HUES48 (cell line): Measurements from ENCODE around the gene SYT5.
A peak's percentile ranks its signal among the peaks of the same experiment; 100 is the strongest.

Experiments
- H3K27ac ChIP-seq: one replicate; pipeline ENCODE4 v1.7.0; 2013; ENCODE audit warnings: low read depth, low read length, inconsistent platforms
- H3K27me3 ChIP-seq: 2 replicates; pipeline ENCODE4 v1.6.1; 2013; ENCODE audit warnings: mild to moderate bottlenecking, low read length; ENCODE audit not compliant: control insufficient read depth, insufficient read depth
- H3K36me3 ChIP-seq: 2 replicates; pipeline ENCODE4 v1.6.1; 2013; ENCODE audit warnings: low read length; ENCODE audit not compliant: control insufficient read depth, insufficient read depth
- H3K4me1 ChIP-seq: 2 replicates; pipeline ENCODE4 v1.6.1; 2013; ENCODE audit warnings: mild to moderate bottlenecking, low read length; ENCODE audit not compliant: control insufficient read depth, insufficient read depth
- H3K4me3 ChIP-seq: 2 replicates; pipeline ENCODE4 v1.5.1; 2013; ENCODE audit warnings: mild to moderate bottlenecking, low read depth, low read length
- H3K9ac ChIP-seq: 2 replicates; pipeline ENCODE4 v1.6.1; 2013; ENCODE audit warnings: mild to moderate bottlenecking, low read depth, low read length, moderate library complexity
- H3K9me3 ChIP-seq: 2 replicates; pipeline ENCODE4 v1.6.1; 2013; ENCODE audit warnings: low read length; ENCODE audit not compliant: control insufficient read depth, insufficient read depth

SYT5 gene

GRCh38 chr19:55224038-55224665, 44.1 kb upstream of the SYT5 start:
- Histone ChIP-seq H3K4me3 (no peak overlapping the region), H3K36me3 (peaks cover 16% of the 10 kb centered on the region), H3K27ac (no peak overlapping the region), H3K9ac (no peak overlapping the region), H3K4me1 (no peaks in the 10 kb centered on the region), H3K27me3 (no peaks in the 10 kb centered on the region), H3K9me3 (no peaks in the 10 kb centered on the region; the same call in 1 of the 2 replicates)

GRCh38 chr19:55223291-55224037, 43.4 kb upstream of the SYT5 start:
- Histone ChIP-seq H3K4me1 (no peaks in the 10 kb centered on the region), H3K27ac (no peak overlapping the region), H3K36me3 (peaks cover 16% of the 10 kb centered on the region), H3K4me3 (no peak overlapping the region), H3K9ac (no peak overlapping the region), H3K9me3 (no peaks in the 10 kb centered on the region; the same call in 1 of the 2 replicates), H3K27me3 (no peaks in the 10 kb centered on the region)

DNA sequence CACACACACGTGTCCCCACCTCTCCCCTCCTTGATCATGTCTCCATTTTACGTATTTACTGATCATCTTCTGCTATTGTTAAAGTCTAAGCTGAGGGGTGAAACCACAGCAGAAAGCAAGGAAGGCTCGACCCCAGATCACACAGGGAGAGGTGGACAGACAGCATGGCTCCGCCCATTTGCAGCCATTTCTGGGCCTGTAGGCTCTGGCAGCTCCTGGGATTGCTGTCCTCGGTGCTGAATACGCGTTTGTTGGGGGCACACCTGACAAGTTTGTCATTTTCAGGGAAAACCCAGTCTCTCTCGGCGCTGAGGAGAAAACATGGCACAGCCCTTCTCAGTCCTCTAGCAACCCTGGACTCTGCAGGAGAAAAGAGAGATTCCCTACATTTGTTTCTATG, 40.4 kb upstream of the SYT5 start:
- no peaks in the 10 kb centered on the region for H3K36me3 ChIP-seq
- no peaks in the 10 kb centered on the region for H3K27me3 ChIP-seq
- H3K4me3 ChIP-seq: no peak overlapping the region
- no peak overlapping the region for H3K9ac ChIP-seq
- no peaks in the 10 kb centered on the region for H3K4me1 ChIP-seq
- no peak overlapping the region for H3K27ac ChIP-seq
- H3K9me3 ChIP-seq: no peaks in the 10 kb centered on the region; the same call in 1 of the 2 replicates

GRCh38 chr19:55216461-55217198, 36.5 kb upstream of the SYT5 start:
- peak overlapping the region; percentile 43 for H3K9ac ChIP-seq
- H3K27me3 ChIP-seq: no peaks in the 10 kb centered on the region
- no peaks in the 10 kb centered on the region for H3K4me1 ChIP-seq
- peak overlapping the region; percentile 91 for H3K27ac ChIP-seq
- H3K36me3 ChIP-seq: no peaks in the 10 kb centered on the region
- H3K9me3 ChIP-seq: peaks cover 5% of the 10 kb centered on the region
- peak overlapping the region; percentile 76 for H3K4me3 ChIP-seq

GRCh38 chr19:55213547-55213946, 33.5 kb upstream of the SYT5 start:
- H3K4me3 ChIP-seq: no peak overlapping the region
- H3K9ac ChIP-seq: no peak overlapping the region
- H3K36me3 ChIP-seq: no peaks in the 10 kb centered on the region
- H3K27me3 ChIP-seq: no peaks in the 10 kb centered on the region
- H3K27ac ChIP-seq: no peak overlapping the region
- H3K4me1 ChIP-seq: no peaks in the 10 kb centered on the region
- peaks cover 5% of the 10 kb centered on the region for H3K9me3 ChIP-seq

DNA sequence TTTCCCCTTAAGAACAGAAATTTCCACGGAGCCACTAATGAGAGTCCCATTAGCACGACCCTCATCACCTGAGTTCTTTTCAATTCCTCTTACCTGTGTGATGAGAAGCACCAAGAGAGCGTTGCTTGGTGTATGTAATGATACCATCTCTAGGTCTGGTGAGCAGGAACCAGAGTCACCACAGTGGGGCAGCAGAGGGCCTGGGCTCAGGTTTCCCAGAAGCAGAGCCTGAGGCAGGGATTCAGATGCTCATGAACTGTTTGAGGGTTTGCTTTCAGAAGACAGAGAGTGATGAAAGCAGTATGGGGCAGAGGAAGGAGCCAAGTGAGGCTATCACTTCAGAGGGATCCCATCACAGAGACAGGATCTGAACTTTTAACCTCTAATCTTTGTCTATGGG, 32.4 kb upstream of the SYT5 start:
- H3K9me3 ChIP-seq: peaks cover 5% of the 10 kb centered on the region
- H3K27me3 ChIP-seq: no peaks in the 10 kb centered on the region
- no peak overlapping the region for H3K9ac ChIP-seq
- H3K27ac ChIP-seq: no peak overlapping the region
- H3K36me3 ChIP-seq: no peaks in the 10 kb centered on the region
- no peaks in the 10 kb centered on the region for H3K4me1 ChIP-seq
- no peak overlapping the region for H3K4me3 ChIP-seq

GRCh38 chr19:55209693-55210472, 29.8 kb upstream of the SYT5 start:
- peaks cover 5% of the 10 kb centered on the region for H3K9me3 ChIP-seq
- H3K4me3 ChIP-seq: no peak overlapping the region
- H3K27ac ChIP-seq: peak overlapping the region; percentile 8
- H3K4me1 ChIP-seq: 0 out of 2 replicates have a peak, but pooled peaks cover 5% of the 10 kb centered on the region
- no peaks in the 10 kb centered on the region for H3K27me3 ChIP-seq
- no peaks in the 10 kb centered on the region for H3K36me3 ChIP-seq
- H3K9ac ChIP-seq: no peak overlapping the region

DNA sequence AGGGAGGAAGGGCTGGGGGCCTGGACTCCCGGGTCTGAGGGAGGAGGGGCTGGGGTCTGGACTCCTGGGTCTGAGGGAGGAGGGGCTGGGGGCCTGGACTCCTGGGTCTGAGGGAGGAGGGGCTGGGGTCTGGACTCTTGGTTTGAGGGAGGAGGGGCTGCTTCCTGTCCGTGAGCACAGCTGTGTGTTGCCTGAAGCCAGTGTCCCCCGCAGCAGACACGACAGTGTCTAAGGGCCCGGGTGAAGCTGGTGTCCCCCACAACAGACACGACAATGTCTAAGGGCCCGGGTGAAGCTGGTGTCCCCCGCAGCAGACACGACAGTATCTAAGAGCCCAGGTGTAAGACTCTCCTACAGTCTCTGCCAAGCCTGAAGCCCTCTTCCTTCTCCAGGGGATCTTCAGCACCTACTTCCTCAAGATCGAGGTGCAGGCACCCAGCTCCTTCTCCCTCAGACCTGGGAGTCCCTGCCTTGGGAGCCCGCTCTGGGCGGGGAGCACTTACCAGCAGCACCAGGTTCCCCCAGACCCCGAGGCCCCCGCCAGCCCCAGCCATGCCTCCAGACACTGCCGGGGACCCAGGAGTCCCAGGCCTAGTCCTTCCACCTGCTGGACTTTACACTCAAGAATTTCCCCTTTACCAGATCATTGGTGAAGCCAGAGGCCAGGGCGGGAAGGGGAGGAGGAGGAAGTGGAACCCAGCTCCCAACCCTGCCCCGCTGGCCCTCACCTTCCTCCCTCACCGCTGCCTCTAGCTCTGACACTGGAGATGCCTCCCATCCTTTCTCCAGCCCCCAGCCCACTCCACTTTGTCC, 29.0 kb upstream of the SYT5 start, which contains the start of gene PTPRH:
Gene PTPRH (minus strand): TSS at position 622 of the 813 bp plus-strand sequence. CDS start 68 bp downstream, at position 554.
- Histone ChIP-seq H3K36me3 (no peaks in the 10 kb centered on the region), H3K9ac (no peak within 1 kb of the TSS), H3K4me3 (no peak within 1 kb of the TSS), H3K9me3 (peaks cover 5% of the 10 kb centered on the region), H3K27me3 (no peaks in the 10 kb centered on the region), H3K4me1 (0 out of 2 replicates have a peak, but pooled peaks cover 5% of the 10 kb centered on the region), H3K27ac (peak within 1 kb of the TSS; percentile 8)

- no peak overlapping the region for H3K9ac ChIP-seq
- H3K27ac ChIP-seq: no peak overlapping the region
- no peaks in the 10 kb centered on the region for H3K9me3 ChIP-seq
- H3K27me3 ChIP-seq: no peaks in the 10 kb centered on the region
- H3K4me3 ChIP-seq: peak overlapping the region; percentile 33; the same call in 1 of the 2 replicates
- H3K4me1 ChIP-seq: 0 out of 2 replicates have a peak, but pooled peaks cover 5% of the 10 kb centered on the region
- H3K36me3 ChIP-seq: no peaks in the 10 kb centered on the region
Observed at GRCh38 chr19:55206664-55207500, 26.8 kb upstream of the SYT5 start.
